Left forelimb (tissue), 1 donor: Measurements from ENCODE around the gene ARHGAP30.
"Not testable (repeated sequence)": the region's sequence is repeated elsewhere in the genome, so short reads cannot be mapped to it uniquely, and the experiment has no call there.

Source experiments
- DNase-seq: peaks from one replicate; pipeline ENCODE4 v3.0.0-alpha.2; 2018; ENCODE audit warnings: low spot score

ARHGAP30 gene

GRCh38 chr1:161071886-161072371 is 2.2 kb upstream of the ARHGAP30 start:
- DNase-seq = no peak

- no peak for DNase-seq
Measured at GRCh38 chr1:161070761-161071160, 1.1 kb upstream of the ARHGAP30 start.

DNA sequence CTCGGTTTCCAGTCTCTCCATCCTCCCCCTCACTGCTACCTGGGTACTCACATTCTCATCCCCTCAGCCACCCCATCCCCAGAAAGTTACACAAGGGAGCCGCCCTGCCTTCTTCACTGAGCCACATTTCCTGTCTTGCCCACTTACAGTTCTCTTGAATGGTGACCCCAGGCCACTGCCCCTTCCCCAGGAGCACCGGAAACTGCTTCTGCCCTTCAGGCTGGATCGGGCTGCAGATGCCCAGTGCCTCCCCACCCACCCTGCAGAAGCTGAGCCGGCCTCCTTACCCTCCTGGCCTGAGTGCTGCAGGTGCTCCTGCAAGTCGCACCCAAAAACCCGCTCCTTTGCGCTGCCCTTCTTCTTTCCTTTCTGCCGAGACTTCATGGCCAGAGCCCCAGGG is 450 bp downstream of the ARHGAP30 start:
- no peak for DNase-seq

DNA sequence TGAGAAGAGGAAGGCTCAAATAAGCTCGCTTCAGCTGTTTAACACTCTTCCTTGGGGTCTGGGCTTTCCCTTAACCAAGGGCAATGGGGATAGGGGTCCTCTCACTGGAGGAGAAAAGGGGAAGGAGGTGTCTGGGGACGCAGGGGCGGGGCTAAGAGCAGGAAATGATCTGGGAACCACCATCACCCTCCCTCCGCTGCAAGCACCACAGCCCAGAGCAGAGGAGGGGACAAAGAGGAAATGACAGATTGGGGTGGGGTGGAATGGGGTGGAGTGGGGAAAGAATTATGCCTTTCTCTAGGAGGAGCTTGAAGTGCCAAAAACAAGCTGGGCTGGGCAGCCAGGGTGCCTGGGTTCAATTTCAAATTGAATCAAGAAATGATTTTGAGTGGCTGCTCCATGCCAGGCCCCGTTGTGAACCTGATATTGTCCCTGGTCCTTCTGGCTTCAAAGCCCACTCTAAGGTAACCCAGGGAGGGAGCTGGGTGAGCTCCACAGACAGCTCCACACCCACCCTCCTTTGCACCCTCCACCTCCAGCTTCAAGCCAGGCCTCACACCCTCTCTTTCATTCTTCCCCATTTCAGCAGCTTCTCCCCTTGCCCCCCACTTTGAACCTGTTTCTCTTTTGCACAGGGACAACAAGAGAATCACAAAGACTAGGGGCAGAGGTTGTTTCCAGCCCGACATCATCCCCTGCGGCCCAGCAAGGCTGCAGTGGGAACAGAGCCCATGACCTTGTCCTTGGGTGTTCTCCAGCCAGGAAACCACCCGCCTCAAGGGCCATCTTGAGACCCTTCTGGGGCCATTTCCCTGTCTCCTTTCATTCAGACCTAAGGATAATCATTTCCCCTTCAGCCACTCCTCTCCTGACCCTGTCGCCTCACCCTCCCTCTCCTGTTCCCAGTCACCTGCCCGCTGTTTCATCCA is 1.1 kb downstream of the ARHGAP30 start:
- DNase-seq = no peak

DNA sequence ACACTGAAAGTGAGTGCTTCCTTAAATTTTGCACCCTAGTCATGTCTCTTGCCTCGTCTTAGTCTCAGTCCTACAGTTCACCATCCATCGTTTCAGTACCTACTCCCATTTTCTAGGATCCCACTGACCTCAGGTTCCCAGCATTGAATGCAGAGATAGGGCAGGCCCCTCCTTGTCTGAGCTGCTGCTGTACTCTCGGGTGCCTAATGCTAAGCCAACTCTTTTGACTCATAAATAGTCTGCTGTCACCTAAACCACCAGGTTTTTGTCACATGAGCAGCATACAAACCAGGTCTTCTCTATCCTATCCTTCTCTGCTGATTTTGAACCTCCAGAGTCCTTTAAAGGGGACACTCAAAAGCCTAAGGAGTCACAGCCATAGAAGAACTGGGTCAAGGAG is 3.0 kb downstream of the ARHGAP30 start:
- no peak for DNase-seq

DNA sequence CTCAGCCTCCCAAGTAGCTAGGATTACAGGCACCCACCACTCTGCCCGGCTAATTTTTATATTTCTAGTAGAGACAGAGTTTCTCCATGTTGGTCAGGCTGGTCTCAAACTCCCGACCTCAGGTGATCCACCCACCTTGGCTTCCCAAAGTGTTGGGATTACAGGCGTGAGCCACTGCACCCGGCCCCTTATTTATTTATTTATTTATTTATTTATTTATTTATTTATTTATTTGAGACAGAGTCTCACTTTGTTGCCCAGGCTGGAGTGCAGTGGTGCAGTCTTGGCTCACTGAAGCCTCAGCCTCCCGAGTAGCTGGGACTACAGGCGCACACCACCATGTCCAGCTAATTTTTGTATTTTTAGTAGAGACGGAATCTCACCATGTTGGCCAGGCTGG is 4.0 kb downstream of the ARHGAP30 start:
- not testable (repeated sequence) for DNase-seq

- DNase-seq = not testable (repeated sequence)
Measured at GRCh38 chr1:161063936-161064335, 5.8 kb downstream of the ARHGAP30 start.

GRCh38 chr1:161061419-161061818 is 8.3 kb downstream of the ARHGAP30 start:
- no peak for DNase-seq

GRCh38 chr1:161059293-161059692 is 10.4 kb downstream of the ARHGAP30 start:
- no peak for DNase-seq

- DNase-seq = no peak
Measured at GRCh38 chr1:161054805-161055204, 14.9 kb downstream of the ARHGAP30 start.

DNA sequence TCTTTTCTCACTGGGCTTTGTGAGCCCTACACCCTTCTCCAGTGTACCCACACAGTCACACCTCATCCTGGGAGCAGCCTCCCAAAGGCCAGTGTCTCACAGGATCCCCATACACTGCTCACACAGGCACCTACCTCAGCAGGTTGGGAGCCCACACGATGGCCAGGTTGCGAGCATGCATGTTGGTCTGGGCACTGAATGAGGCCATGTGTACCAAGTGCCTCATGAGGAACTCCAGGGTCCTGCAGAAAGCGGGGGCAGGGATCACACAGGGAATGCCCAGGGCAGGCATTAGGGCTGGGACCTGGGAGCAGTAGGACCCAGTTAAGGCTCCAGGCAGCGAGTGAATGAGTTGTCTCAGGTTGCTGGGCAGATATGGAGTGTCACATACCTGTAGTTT is 15.5 kb downstream of the ARHGAP30 start:
- DNase-seq = no peak

GRCh38 chr1:161052899-161053298 is 16.8 kb downstream of the ARHGAP30 start:
- no peak for DNase-seq

GRCh38 chr1:161051219-161051618 is 18.5 kb downstream of the ARHGAP30 start:
- no peak for DNase-seq

DNA sequence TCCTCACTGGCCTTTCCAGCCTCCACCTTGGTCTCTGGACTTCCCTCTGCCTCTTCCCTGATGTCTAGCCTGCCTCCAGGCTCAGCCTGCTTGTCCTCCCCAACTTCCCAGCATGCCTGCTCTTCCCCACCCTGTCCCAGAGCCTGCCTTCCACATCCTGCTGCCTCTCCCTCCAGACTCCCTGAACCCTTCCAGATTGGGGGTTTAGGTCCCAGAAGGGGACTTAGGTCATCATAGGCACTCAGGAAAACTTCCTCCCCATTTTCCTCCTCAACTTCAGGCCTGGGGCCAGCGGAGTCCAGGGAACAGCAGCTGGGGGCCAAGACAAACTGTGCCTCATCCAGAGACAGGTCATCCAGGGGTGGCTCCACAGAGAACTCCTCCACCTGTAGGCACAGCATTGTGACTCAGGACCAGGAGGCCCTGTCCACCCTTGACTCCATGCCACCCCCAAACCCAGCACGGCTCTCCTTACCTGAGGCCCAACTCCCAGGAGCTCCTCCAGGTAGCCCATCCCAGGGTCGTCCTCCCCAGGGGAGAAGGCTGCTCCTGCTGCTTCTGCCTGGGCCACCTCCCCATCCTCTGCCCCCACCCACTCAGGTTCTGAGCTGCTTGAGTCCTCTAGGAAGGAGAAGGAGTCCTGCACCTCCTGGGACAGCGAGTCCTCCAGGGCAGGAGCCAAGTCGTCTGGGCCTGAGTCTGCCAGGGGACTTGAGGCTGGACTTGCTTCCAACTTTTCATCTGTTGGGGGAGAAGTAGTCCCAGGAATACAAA is 20.6 kb downstream of the ARHGAP30 start:
- no peak for DNase-seq

DNA sequence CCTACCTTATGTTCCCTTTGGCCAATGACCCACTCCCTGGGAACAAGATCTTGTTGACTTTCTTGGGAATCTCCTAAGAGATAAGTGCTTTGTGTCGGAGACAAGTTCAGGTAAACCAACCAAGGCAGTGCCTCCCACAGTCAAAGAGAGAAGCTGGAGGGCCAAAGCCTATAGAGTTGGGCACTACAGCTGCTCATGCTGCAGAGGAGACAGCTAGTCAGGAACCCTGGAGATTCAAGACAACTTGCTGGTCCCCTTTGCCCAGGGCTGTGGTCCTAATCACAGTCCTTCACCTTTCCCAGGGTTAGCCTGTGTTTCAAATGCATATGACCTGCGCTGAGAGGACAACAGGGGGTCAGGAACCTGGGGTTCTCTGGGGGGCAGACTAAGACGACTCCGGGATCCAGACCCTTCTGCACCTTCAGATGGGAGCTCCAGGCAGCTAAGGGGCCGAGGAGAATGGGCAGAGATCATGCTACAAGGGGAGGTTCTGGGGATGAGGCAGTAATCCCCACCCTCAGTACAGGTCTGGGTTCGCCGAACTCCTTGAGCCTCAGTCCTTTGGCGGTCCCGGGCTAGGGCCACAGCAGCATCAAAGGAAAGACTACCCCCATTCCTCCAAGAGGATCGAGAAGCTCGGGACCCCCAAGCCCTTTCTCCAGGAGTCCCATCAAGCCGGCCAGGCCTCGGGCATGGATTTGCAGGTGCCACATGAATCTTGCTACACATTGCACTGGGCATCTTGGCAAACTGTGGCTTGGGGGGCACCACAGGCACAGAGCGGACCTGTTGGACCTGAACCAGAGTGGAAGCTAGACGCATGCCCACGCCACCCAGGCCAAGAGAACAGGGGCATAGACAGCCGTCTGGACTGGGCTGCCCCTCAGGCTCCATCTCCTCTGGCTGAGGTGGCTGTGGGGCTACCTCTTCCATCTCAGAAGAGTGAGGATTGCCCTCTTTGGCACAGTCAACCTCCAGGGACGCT is 22.0 kb downstream of the ARHGAP30 start:
- DNase-seq = no peak

- DNase-seq = no peak
Measured at GRCh38 chr1:161046605-161047228, 23.0 kb downstream of the ARHGAP30 start.

DNA sequence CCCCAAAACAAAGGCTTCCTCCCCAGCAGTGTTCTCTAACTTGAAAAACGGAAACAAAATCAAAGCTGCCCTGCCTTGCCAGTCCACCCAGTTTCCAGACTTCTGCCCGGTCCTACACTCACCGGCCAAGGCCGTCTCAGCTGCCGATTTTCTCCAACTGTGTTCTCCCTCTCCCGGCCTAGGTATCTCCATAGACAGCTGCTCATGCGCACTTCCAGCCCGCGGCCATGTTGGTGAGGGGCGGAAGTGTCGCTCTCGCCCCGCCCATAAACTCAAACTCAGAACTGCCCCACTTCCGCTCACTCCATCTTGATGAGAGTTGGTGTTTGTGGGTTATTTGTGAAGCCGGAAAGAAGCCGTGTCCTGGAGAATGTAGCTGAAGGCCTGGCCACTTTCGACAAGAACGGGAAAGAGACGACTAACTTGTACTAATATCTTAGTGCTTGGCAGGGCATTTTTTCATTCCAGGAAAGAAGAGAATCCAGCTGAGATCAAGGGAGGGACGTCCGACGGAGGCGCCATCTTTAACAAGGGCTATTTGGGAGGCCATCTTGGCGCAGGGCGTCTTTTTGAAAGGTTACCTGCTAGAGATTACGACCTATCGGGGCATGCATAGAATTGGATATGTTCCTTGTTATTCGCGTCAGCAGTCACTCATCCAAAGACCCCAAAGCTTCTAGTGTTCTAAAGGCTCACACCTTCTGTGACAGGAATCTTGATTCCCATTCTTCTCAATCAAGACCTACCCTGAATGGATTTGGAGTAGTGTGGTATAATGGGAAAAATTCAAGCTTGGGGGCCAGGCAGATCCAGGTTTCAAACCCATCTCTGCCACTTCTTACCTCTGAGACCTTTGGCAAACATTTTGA is 23.7 kb downstream of the ARHGAP30 start, which contains the start of gene USF1:
TSS of gene USF1 (minus strand) at position 242 of the 869 bp plus-strand sequence. CDS start 2,702 bp downstream, outside the sequence.
- peak; percentile 96 for DNase-seq

GRCh38 chr1:161044908-161045735 is 24.6 kb downstream of the ARHGAP30 start:
- DNase-seq = peak; percentile 76

- no peak for DNase-seq
Measured at GRCh38 chr1:161044535-161044907, 25.2 kb downstream of the ARHGAP30 start.
